PC-9 (cell line): ENCODE results near the gene GALR2.

Experiments used
- CTCF ChIP-seq: fragments of 200-600 bp; sonication (generic); conservative IDR thresholded peaks from 2 replicates; pipeline ENCODE4 v1.6.1; 2017; ENCODE audit warnings: mixed run types, antibody characterized with exemption, mild to moderate bottlenecking, moderate library complexity
- EZH2 ChIP-seq: fragments of 200-600 bp; sonication (generic); IDR thresholded peaks from 2 replicates; pipeline ENCODE4 v1.8.0; 2017; ENCODE audit warnings: antibody characterized with exemption, low read depth

- TF ChIP-seq CTCF, result no peak
- TF ChIP-seq EZH2, result no peak
These were observed 47.4 kb downstream of the GALR2 start for GRCh38 chr17:76121932-76122430.
